ENCODE measurements around the gene WDR47.

Gene WDR47

DNA sequence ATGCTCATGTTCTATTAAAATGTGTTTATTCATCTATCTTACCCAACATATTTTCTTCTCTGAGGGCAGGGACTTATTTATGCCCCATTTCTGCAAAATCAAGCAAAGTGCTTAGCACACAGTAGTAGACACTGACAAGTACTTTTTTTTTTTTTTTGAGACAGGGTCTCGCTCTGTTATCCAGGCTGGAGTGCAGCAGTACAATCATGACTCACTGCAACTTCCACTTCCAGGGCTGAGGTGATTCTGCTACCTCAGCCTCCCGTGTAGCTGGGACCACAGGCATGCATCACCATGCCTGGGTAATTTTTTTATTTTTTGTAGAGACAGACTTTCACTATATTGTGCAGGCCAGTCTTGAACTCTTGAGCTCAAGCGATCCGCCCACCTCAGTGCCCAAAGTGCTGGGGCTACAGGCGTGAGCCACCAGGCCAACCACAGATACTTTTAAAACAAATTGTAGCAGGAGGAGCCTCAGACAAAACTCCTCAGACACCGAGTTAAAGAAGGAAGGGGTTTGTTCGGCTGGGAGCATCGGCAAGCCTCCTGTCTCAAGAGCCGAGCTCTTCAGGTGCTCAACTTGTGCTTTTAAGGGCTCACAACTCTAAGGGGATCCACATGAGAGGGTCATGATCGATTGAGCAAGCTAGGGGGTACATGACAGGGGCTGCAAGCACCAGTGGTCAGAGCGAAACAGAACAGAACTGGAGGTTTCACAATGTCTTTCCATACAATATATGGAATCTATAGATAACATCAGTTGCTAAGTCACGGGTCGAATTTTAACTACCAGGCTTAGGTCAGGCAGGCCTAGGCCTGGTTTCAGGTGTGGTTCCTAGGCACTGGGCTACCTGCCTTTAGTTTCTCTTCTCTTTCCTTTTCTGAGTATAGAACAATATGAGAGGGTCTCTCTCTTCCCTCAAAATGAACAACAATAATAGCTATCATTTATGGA lies 42.9 kb upstream of the WDR47 start:
- H3K4me3 ChIP-seq (ENCODE audit: low read depth, low read length): no peak overlapping the region
- H3K27ac ChIP-seq: no peak overlapping the region
- H3K9me3 ChIP-seq (ENCODE audit: severe bottlenecking): peaks cover 7% of the 10 kb centered on the region
- TF ChIP-seq, protein P1, sequence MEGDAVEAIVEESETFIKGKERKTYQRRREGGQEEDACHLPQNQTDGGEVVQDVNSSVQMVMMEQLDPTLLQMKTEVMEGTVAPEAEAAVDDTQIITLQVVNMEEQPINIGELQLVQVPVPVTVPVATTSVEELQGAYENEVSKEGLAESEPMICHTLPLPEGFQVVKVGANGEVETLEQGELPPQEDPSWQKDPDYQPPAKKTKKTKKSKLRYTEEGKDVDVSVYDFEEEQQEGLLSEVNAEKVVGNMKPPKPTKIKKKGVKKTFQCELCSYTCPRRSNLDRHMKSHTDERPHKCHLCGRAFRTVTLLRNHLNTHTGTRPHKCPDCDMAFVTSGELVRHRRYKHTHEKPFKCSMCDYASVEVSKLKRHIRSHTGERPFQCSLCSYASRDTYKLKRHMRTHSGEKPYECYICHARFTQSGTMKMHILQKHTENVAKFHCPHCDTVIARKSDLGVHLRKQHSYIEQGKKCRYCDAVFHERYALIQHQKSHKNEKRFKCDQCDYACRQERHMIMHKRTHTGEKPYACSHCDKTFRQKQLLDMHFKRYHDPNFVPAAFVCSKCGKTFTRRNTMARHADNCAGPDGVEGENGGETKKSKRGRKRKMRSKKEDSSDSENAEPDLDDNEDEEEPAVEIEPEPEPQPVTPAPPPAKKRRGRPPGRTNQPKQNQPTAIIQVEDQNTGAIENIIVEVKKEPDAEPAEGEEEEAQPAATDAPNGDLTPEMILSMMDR (IDR thresholded peaks at IDR 0.05; ENCODE audit: low read depth, low read length): no peak
- H3K27me3 ChIP-seq (ENCODE audit: insufficient read depth, low read depth, severe bottlenecking): no peaks in the 10 kb centered on the region
- peaks cover 4% of the 10 kb centered on the region; the same call in 1 of the 2 replicates for H3K36me3 ChIP-seq
- DNase-seq: no peak

DNA sequence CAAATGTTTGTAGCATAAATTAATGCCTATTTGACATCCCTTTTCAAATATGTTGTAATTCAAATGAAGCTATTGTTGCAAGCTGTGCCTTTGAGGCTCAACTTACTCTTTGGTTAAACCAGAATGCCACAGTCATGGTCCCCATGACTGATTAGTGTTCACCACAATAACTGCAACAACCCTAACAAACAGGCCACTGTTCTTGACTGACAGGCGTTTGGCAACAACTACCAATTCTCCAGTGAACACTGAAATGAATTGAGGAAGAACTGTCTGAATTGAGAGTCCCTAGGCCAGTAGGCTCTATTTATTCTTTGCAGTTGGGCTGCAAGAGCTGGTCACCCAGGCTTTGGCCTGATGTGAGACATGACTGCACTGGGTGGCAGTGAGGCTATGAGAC lies 42.0 kb upstream of the WDR47 start:
- no peaks in the 10 kb centered on the region for H3K27me3 ChIP-seq (ENCODE audit: insufficient read depth, low read depth, severe bottlenecking)
- TF ChIP-seq, protein P1 (IDR thresholded peaks at IDR 0.05; ENCODE audit: low read depth, low read length): no peak
- H3K4me3 ChIP-seq (ENCODE audit: low read depth, low read length): no peak overlapping the region
- H3K36me3 ChIP-seq: no peaks in the 10 kb centered on the region
- H3K27ac ChIP-seq: no peak overlapping the region
- no peak for DNase-seq
- H3K9me3 ChIP-seq (ENCODE audit: severe bottlenecking): no peaks in the 10 kb centered on the region

DNA sequence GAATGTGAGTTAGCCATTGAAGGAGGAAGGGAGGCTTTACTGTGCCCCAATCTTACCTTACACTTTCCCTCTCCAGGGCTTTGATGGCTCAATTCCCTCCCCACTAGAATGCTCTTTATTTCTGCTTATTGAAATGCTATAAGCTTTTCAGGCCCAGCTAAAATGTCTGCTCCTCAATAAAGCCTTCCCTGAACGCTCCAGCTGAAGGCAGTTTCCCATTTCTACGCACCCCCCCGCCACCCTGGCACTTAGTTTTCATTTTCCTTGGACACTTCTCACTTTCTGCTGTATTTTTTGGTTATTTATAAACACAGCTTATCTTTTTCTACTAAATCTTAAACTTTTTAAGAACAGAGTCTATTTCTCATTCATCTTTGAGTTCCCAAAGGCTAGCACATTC lies 41.6 kb upstream of the WDR47 start:
- Histone ChIP-seq H3K27me3 (ENCODE audit: insufficient read depth, low read depth, severe bottlenecking) (no peaks in the 10 kb centered on the region), H3K36me3 (no peaks in the 10 kb centered on the region), H3K9me3 (ENCODE audit: severe bottlenecking) (no peaks in the 10 kb centered on the region), H3K27ac (no peak overlapping the region), H3K4me3 (ENCODE audit: low read depth, low read length) (no peak overlapping the region)
- TF ChIP-seq, protein P1 (IDR thresholded peaks at IDR 0.05; ENCODE audit: low read depth, low read length): no peak
- DNase-seq: no peak

DNA sequence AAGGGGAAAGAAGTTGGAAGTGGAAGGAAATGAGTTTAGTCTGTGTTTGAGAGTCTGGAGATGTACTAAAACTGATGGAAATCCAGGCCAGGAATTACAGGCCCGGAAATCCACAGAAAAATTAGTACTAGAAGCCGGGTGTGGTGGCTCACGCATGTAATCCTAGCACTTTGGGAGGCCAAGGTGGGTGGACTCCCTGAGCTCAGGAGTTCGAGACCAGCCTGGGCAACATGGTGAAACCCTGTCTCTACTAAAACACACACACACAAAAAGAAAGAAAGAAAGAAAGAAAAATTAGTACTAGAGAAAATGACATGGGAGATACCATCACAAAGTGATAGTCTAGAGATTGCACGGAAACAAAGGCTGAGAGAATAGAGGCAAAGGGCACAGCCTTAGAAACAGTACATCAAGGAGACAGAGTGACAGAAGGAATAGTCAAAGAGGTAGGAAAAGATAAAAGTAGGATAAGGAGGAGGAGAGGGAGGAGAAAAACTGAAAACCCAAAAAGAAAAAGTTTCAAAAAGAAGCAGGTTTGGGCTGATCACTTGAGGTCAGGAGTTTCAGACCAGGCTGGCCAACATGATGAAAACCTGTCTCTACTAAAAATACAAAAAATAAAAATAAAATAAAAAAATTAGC lies 38.7 kb upstream of the WDR47 start:
- H3K4me3 ChIP-seq (ENCODE audit: low read depth, low read length): no peak overlapping the region
- no peak for DNase-seq
- no peak overlapping the region for H3K27ac ChIP-seq
- H3K27me3 ChIP-seq (ENCODE audit: insufficient read depth, low read depth, severe bottlenecking): no peaks in the 10 kb centered on the region
- TF ChIP-seq, protein P1 (IDR thresholded peaks at IDR 0.05; ENCODE audit: low read depth, low read length): no peak
- no peaks in the 10 kb centered on the region for H3K36me3 ChIP-seq
- H3K9me3 ChIP-seq (ENCODE audit: severe bottlenecking): no peaks in the 10 kb centered on the region

DNA sequence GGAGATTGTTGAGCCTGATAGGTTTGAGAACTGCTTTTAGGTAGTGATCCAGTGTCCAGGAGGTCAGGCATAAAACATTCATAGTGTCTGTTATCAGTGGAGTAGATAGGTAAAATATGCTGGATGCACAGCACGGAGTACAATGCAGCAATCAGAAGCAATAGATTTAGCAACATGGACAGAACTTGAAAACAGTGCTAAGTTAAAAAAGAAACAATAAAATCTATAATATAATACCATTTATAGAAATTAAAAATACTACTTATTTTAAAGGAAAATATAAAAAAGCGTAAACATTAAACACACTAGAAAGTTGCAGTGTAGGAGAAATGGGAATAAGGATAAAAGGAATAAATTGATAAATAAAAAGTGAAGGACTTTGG lies 37.3 kb upstream of the WDR47 start:
- TF ChIP-seq, protein P1 (IDR thresholded peaks at IDR 0.05; ENCODE audit: low read depth, low read length): no peak
- no peaks in the 10 kb centered on the region for H3K9me3 ChIP-seq (ENCODE audit: severe bottlenecking)
- no peaks in the 10 kb centered on the region for H3K36me3 ChIP-seq
- no peak for DNase-seq
- H3K4me3 ChIP-seq (ENCODE audit: low read depth, low read length): no peak overlapping the region
- H3K27me3 ChIP-seq (ENCODE audit: insufficient read depth, low read depth, severe bottlenecking): no peaks in the 10 kb centered on the region
- H3K27ac ChIP-seq: no peak overlapping the region

Data from WERI-Rb-1 (cell line).